ENCODE data around the gene ZNF77.

Gene ZNF77

GRCh38 chr19:2922987-2923386 is 21.8 kb downstream of the ZNF77 start:
- Histone ChIP-seq H3K79me2 (ENCODE audit: low read length) (no peaks in the 10 kb centered on the region), H3K36me3 (replicated peaks; ENCODE audit: insufficient read depth, low read length) (no peaks in the 10 kb centered on the region), H3K9ac (ENCODE audit: low read length) (no peak overlapping the region), H2AFZ (ENCODE audit: low read length) (no peak overlapping the region), H3K4me1 (ENCODE audit: low read length) (no peaks in the 10 kb centered on the region), H3K27me3 (replicated peaks; ENCODE audit: insufficient read depth, low read length) (peaks cover 77% of the 10 kb centered on the region), H4K20me1 (ENCODE audit: insufficient read depth, low read length) (no peaks in the 10 kb centered on the region), H3K9me2 (replicated peaks; ENCODE audit: insufficient read depth, low read length) (no peaks in the 10 kb centered on the region; the same call in 1 of the 2 replicates), H3K27ac (ENCODE audit: low read length) (no peak overlapping the region), H3F3A (ENCODE audit: insufficient read depth, low read length) (no peaks in the 10 kb centered on the region), H3K4me3 (ENCODE audit: low read length) (no peak overlapping the region), H3K9me3 (replicated peaks; ENCODE audit: insufficient read depth, low read length) (no peaks in the 10 kb centered on the region), H3K4me2 (ENCODE audit: low read depth, low read length) (no peak overlapping the region)
- TF ChIP-seq EZH2phosphoT487 (IDR thresholded peaks at IDR 0.05; ENCODE audit: low read length), result no peak
- TF ChIP-seq EZH2 (optimal IDR thresholded peaks at IDR 0.05; ENCODE audit: low read depth, low read length), result no peak
- TF ChIP-seq CTCF (IDR thresholded peaks at IDR 0.05; ENCODE audit: low read length), result no peak
- no peak for DNase-seq

GRCh38 chr19:2917275-2918184 is 27.2 kb downstream of the ZNF77 start:
- no peak overlapping the region for H3K9ac ChIP-seq (ENCODE audit: low read length)
- DNase-seq, result no peak
- H3K27me3 ChIP-seq (replicated peaks; ENCODE audit: insufficient read depth, low read length), result peaks cover 98% of the 10 kb centered on the region
- H3K9me2 ChIP-seq (replicated peaks; ENCODE audit: insufficient read depth, low read length), result no peaks in the 10 kb centered on the region
- no peak for TF ChIP-seq CTCF (IDR thresholded peaks at IDR 0.05; ENCODE audit: low read length)
- TF ChIP-seq EZH2phosphoT487 (IDR thresholded peaks at IDR 0.05; ENCODE audit: low read length), result no peak
- TF ChIP-seq EZH2 (optimal IDR thresholded peaks at IDR 0.05; ENCODE audit: low read depth, low read length), result no peak
- no peaks in the 10 kb centered on the region for H3K79me2 ChIP-seq (ENCODE audit: low read length)
- H3K4me1 ChIP-seq (ENCODE audit: low read length), result no peaks in the 10 kb centered on the region
- no peak overlapping the region for H2AFZ ChIP-seq (ENCODE audit: low read length)
- no peak overlapping the region for H3K4me2 ChIP-seq (ENCODE audit: low read depth, low read length)
- H3F3A ChIP-seq (ENCODE audit: insufficient read depth, low read length), result no peaks in the 10 kb centered on the region
- no peaks in the 10 kb centered on the region for H3K9me3 ChIP-seq (replicated peaks; ENCODE audit: insufficient read depth, low read length)
- H3K36me3 ChIP-seq (replicated peaks; ENCODE audit: insufficient read depth, low read length), result no peaks in the 10 kb centered on the region
- no peak overlapping the region for H3K4me3 ChIP-seq (ENCODE audit: low read length)
- no peak overlapping the region for H3K27ac ChIP-seq (ENCODE audit: low read length)
- H4K20me1 ChIP-seq (ENCODE audit: insufficient read depth, low read length), result no peaks in the 10 kb centered on the region

- Histone ChIP-seq H3K9me2 (replicated peaks; ENCODE audit: insufficient read depth, low read length) (no peaks in the 10 kb centered on the region), H3K4me3 (ENCODE audit: low read length) (no peak overlapping the region), H3K36me3 (replicated peaks; ENCODE audit: insufficient read depth, low read length) (no peaks in the 10 kb centered on the region), H3K9ac (ENCODE audit: low read length) (no peak overlapping the region), H4K20me1 (ENCODE audit: insufficient read depth, low read length) (no peaks in the 10 kb centered on the region), H2AFZ (ENCODE audit: low read length) (no peak overlapping the region), H3K4me2 (ENCODE audit: low read depth, low read length) (no peak overlapping the region), H3K79me2 (ENCODE audit: low read length) (no peaks in the 10 kb centered on the region), H3K9me3 (replicated peaks; ENCODE audit: insufficient read depth, low read length) (no peaks in the 10 kb centered on the region), H3K27me3 (replicated peaks; ENCODE audit: insufficient read depth, low read length) (peaks cover 81% of the 10 kb centered on the region), H3F3A (ENCODE audit: insufficient read depth, low read length) (no peaks in the 10 kb centered on the region), H3K27ac (ENCODE audit: low read length) (no peak overlapping the region), H3K4me1 (ENCODE audit: low read length) (no peaks in the 10 kb centered on the region)
- no peak for TF ChIP-seq EZH2phosphoT487 (IDR thresholded peaks at IDR 0.05; ENCODE audit: low read length)
- no peak for TF ChIP-seq CTCF (IDR thresholded peaks at IDR 0.05; ENCODE audit: low read length)
- no peak for TF ChIP-seq EZH2 (optimal IDR thresholded peaks at IDR 0.05; ENCODE audit: low read depth, low read length)
- DNase-seq, result no peak
These were observed 32.5 kb downstream of the ZNF77 start for GRCh38 chr19:2912306-2912705.
